Measurements from ENCODE around the gene ZNF485.

Gene ZNF485

GRCh38 chr10:43605850-43606322 is 352 bp upstream of the ZNF485 start:
- peak overlapping the region; percentile 78 for H3K4me3 ChIP-seq (ENCODE audit: low read depth, low read length)
- no peak for DNase-seq (ENCODE audit: low read depth)
- no peak for TF ChIP-seq CTCF (IDR thresholded peaks at IDR 0.05; ENCODE audit: control insufficient read depth, extremely low read depth, insufficient read depth)

- no peak for TF ChIP-seq CTCF (IDR thresholded peaks at IDR 0.05; ENCODE audit: control insufficient read depth, extremely low read depth, insufficient read depth)
- peak overlapping the region; percentile 78 for H3K4me3 ChIP-seq (ENCODE audit: low read depth, low read length)
- DNase-seq (ENCODE audit: low read depth) = no peak
These were observed 948 bp downstream of the ZNF485 start for GRCh38 chr10:43607199-43607573.

GRCh38 chr10:43610636-43611035 is 4.4 kb downstream of the ZNF485 start:
- TF ChIP-seq CTCF (IDR thresholded peaks at IDR 0.05; ENCODE audit: control insufficient read depth, extremely low read depth, insufficient read depth) = no peak
- no peak overlapping the region for H3K4me3 ChIP-seq (ENCODE audit: low read depth, low read length)
- DNase-seq (ENCODE audit: low read depth) = no peak

- H3K4me3 ChIP-seq (ENCODE audit: low read depth, low read length) = no peak overlapping the region
- TF ChIP-seq CTCF (IDR thresholded peaks at IDR 0.05; ENCODE audit: control insufficient read depth, extremely low read depth, insufficient read depth) = no peak
- no peak for DNase-seq (ENCODE audit: low read depth)
These were observed 10.6 kb downstream of the ZNF485 start for GRCh38 chr10:43616697-43617370.

- DNase-seq (ENCODE audit: low read depth) = no peak
- TF ChIP-seq CTCF (IDR thresholded peaks at IDR 0.05; ENCODE audit: control insufficient read depth, extremely low read depth, insufficient read depth) = no peak
- no peak overlapping the region for H3K4me3 ChIP-seq (ENCODE audit: low read depth, low read length)
These were observed 13.1 kb downstream of the ZNF485 start for GRCh38 chr10:43619368-43619767.

- TF ChIP-seq CTCF (IDR thresholded peaks at IDR 0.05; ENCODE audit: control insufficient read depth, extremely low read depth, insufficient read depth) = no peak
- no peak for DNase-seq (ENCODE audit: low read depth)
These were observed 15.8 kb downstream of the ZNF485 start for GRCh38 chr10:43622038-43622437.

GRCh38 chr10:43623351-43623750 is 17.1 kb downstream of the ZNF485 start:
- DNase-seq (ENCODE audit: low read depth) = no peak
- no peak for TF ChIP-seq CTCF (IDR thresholded peaks at IDR 0.05; ENCODE audit: control insufficient read depth, extremely low read depth, insufficient read depth)
- no peak overlapping the region for H3K4me3 ChIP-seq (ENCODE audit: low read depth, low read length)

More at GRCh38 chr10:43622038-43622437, 15.8 kb downstream of the ZNF485 start:
- H3K4me3 ChIP-seq (ENCODE audit: low read depth, low read length) = no peak overlapping the region

Measured in LNCaP clone FGC (cell line).